ENCODE measurements around the gene COMMD1.

The COMMD1 gene

DNA sequence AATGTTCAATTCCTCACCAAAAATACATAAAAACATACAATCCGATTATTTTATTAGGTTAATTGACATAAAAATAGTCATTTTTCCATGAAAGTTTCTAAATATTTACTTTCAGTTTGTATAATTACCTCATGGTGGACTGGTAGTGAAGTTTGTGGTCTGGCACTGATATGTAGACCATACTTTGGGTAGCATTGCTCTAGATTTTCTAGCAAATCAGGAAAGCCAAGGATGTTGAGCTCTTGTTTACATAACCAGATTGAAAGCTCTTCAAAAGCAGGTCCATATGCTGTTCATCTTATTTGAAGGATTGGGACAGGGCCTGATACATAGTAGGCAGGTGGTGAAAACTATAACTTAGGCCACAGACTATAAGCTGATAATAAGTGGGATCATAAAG is 61.8 kb downstream of the COMMD1 start:
- H3K27me3 ChIP-seq (replicated peaks; ENCODE audit: insufficient read depth, low read length): no peaks in the 10 kb centered on the region
- H3K9me3 ChIP-seq (replicated peaks; ENCODE audit: insufficient read depth, low read length): no peaks in the 10 kb centered on the region
- H3K9ac ChIP-seq (ENCODE audit: low read length): no peak overlapping the region
- no peaks in the 10 kb centered on the region for H3K4me1 ChIP-seq (ENCODE audit: low read length)
- 0 out of 2 replicates have a peak, but pooled peaks cover 4% of the 10 kb centered on the region for H3K79me2 ChIP-seq (ENCODE audit: low read length)
- H2AFZ ChIP-seq (ENCODE audit: low read length): no peak overlapping the region
- H3K27ac ChIP-seq (ENCODE audit: low read length): no peak overlapping the region
- no peak overlapping the region for H3K4me2 ChIP-seq (ENCODE audit: low read depth, low read length)
- TF ChIP-seq EZH2 (optimal IDR thresholded peaks at IDR 0.05; ENCODE audit: low read depth, low read length) (no peak), EZH2phosphoT487 (IDR thresholded peaks at IDR 0.05; ENCODE audit: low read length) (no peak)
- TF ChIP-seq, protein P1, sequence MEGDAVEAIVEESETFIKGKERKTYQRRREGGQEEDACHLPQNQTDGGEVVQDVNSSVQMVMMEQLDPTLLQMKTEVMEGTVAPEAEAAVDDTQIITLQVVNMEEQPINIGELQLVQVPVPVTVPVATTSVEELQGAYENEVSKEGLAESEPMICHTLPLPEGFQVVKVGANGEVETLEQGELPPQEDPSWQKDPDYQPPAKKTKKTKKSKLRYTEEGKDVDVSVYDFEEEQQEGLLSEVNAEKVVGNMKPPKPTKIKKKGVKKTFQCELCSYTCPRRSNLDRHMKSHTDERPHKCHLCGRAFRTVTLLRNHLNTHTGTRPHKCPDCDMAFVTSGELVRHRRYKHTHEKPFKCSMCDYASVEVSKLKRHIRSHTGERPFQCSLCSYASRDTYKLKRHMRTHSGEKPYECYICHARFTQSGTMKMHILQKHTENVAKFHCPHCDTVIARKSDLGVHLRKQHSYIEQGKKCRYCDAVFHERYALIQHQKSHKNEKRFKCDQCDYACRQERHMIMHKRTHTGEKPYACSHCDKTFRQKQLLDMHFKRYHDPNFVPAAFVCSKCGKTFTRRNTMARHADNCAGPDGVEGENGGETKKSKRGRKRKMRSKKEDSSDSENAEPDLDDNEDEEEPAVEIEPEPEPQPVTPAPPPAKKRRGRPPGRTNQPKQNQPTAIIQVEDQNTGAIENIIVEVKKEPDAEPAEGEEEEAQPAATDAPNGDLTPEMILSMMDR (IDR thresholded peaks at IDR 0.05; ENCODE audit: low read length): no peak
- no peak overlapping the region for H3K4me3 ChIP-seq (ENCODE audit: low read length)
- H4K20me1 ChIP-seq (ENCODE audit: insufficient read depth, low read length): no peaks in the 10 kb centered on the region
- H3F3A ChIP-seq (ENCODE audit: insufficient read depth, low read length): no peaks in the 10 kb centered on the region
- H3K9me2 ChIP-seq (replicated peaks; ENCODE audit: insufficient read depth, low read length): no peaks in the 10 kb centered on the region
- no peak for DNase-seq
- H3K36me3 ChIP-seq (replicated peaks; ENCODE audit: insufficient read depth, low read length): no peaks in the 10 kb centered on the region

DNA sequence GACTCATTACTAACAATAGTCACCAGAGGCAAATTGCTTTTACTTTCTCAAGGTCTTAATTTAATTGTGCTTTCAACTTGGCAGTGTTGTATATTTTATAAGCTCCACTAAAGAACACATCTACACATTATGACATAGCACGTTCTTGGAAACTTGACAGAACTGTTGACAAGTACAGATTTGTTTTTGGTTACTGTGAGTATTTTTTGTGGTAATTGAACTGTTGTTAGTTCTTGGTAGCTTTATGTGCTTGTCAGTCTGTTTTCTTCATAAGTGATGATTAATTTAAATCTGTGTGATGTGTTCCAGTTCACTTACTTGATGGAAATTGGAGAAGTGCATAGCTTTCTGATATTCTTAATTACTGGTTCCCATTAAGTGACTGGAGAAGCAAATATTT is 63.9 kb downstream of the COMMD1 start:
- no peak for DNase-seq
- H3K4me2 ChIP-seq (ENCODE audit: low read depth, low read length): no peak overlapping the region
- H3K9me3 ChIP-seq (replicated peaks; ENCODE audit: insufficient read depth, low read length): no peaks in the 10 kb centered on the region
- H3K9me2 ChIP-seq (replicated peaks; ENCODE audit: insufficient read depth, low read length): no peaks in the 10 kb centered on the region
- no peak overlapping the region for H2AFZ ChIP-seq (ENCODE audit: low read length)
- no peaks in the 10 kb centered on the region for H3K4me1 ChIP-seq (ENCODE audit: low read length)
- H3K36me3 ChIP-seq (replicated peaks; ENCODE audit: insufficient read depth, low read length): no peaks in the 10 kb centered on the region
- TF ChIP-seq, protein P1 (IDR thresholded peaks at IDR 0.05; ENCODE audit: low read length): no peak
- TF ChIP-seq EZH2 (optimal IDR thresholded peaks at IDR 0.05; ENCODE audit: low read depth, low read length): no peak
- TF ChIP-seq EZH2phosphoT487 (IDR thresholded peaks at IDR 0.05; ENCODE audit: low read length): no peak
- no peaks in the 10 kb centered on the region for H3K27me3 ChIP-seq (replicated peaks; ENCODE audit: insufficient read depth, low read length)
- no peak overlapping the region for H3K9ac ChIP-seq (ENCODE audit: low read length)
- no peaks in the 10 kb centered on the region for H3F3A ChIP-seq (ENCODE audit: insufficient read depth, low read length)
- H4K20me1 ChIP-seq (ENCODE audit: insufficient read depth, low read length): no peaks in the 10 kb centered on the region
- H3K4me3 ChIP-seq (ENCODE audit: low read length): no peak overlapping the region
- no peak overlapping the region for H3K27ac ChIP-seq (ENCODE audit: low read length)
- H3K79me2 ChIP-seq (ENCODE audit: low read length): 0 out of 2 replicates have a peak, but pooled peaks cover 4% of the 10 kb centered on the region

DNA sequence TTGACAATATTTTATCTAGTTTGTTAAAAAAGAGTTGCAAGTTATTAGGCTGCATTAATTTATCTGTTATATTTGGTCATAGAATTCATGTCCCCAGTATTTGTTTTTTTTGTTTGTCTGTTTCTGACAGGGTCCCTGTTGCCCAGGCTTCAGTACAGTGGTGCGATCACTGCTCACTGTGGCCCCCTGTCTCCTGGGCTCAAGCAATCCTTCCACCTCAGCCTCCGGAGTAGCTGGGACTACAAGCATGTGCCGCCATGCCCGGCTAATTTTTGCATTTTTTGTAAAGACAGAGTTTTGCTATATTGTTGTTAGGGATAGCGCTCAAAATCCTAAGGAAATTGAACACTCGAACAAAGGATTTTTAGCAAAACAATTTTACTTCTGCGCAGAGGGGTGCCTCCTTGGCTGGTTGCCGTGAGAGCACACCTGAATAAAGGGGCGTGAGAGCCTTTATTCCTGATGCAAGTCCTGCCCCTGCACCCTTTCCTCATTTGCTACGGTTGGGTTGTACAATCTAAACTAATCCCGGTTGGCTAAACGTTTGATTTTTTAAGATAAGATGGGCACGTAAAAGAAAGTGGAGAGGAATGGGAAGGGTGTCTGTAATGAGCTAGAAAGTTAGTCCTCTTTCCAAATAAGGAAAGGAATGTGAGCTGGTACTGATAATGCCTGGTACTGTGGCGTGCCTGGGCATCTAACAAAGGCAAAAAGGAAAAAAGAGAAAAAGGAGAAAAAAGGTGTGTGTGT is 65.5 kb downstream of the COMMD1 start:
- H3K4me2 ChIP-seq (ENCODE audit: low read depth, low read length): no peak overlapping the region
- H4K20me1 ChIP-seq (ENCODE audit: insufficient read depth, low read length): no peaks in the 10 kb centered on the region
- H3K4me1 ChIP-seq (ENCODE audit: low read length): no peaks in the 10 kb centered on the region
- TF ChIP-seq EZH2 (optimal IDR thresholded peaks at IDR 0.05; ENCODE audit: low read depth, low read length) (no peak), EZH2phosphoT487 (IDR thresholded peaks at IDR 0.05; ENCODE audit: low read length) (no peak)
- TF ChIP-seq, protein P1 (IDR thresholded peaks at IDR 0.05; ENCODE audit: low read length): no peak
- no peak overlapping the region for H3K4me3 ChIP-seq (ENCODE audit: low read length)
- no peak overlapping the region for H2AFZ ChIP-seq (ENCODE audit: low read length)
- H3K9ac ChIP-seq (ENCODE audit: low read length): no peak overlapping the region
- no peaks in the 10 kb centered on the region for H3K9me2 ChIP-seq (replicated peaks; ENCODE audit: insufficient read depth, low read length)
- H3K27me3 ChIP-seq (replicated peaks; ENCODE audit: insufficient read depth, low read length): no peaks in the 10 kb centered on the region
- H3K79me2 ChIP-seq (ENCODE audit: low read length): 0 out of 2 replicates have a peak, but pooled peaks cover 4% of the 10 kb centered on the region
- no peak overlapping the region for H3K27ac ChIP-seq (ENCODE audit: low read length)
- H3K9me3 ChIP-seq (replicated peaks; ENCODE audit: insufficient read depth, low read length): no peaks in the 10 kb centered on the region
- no peaks in the 10 kb centered on the region for H3K36me3 ChIP-seq (replicated peaks; ENCODE audit: insufficient read depth, low read length)
- H3F3A ChIP-seq (ENCODE audit: insufficient read depth, low read length): no peaks in the 10 kb centered on the region
- DNase-seq: no peak
